ENCODE measurements around the gene SLC9A2. TPM values are rescaled to one million over a fixed set of nuclear protein-coding genes. Genes with fewer than 3 reads are reported as not detected.

The SLC9A2 gene
- total and polyA plus RNA-seq, 7 experiments from 2014 or later = 0.07 TPM; not detected in 6

- Histone ChIP-seq H3K36me3 (ENCODE audit: control insufficient read depth in 2 of 3, insufficient read depth in 3 of 3, low read length in 3 of 3) (peaks cover 0 to 7% (median 0%) of the 10 kb centered on the region in 3 experiments), H3K4me1 (ENCODE audit: control insufficient read depth in 2 of 2, insufficient read depth in 2 of 2, low read length in 2 of 2) (peaks cover 13 to 18% of the 10 kb centered on the region in 2 donors), H3K4me3 (ENCODE audit: low read length) (peak overlapping the region; percentile 92), H3K27me3 (ENCODE audit: control insufficient read depth in 2 of 2, insufficient read depth in 2 of 2, low read length in 2 of 2) (no peaks in the 10 kb centered on the region), H3K9me3 (ENCODE audit: control insufficient read depth in 2 of 3, low read length in 3 of 3) (no peaks in the 10 kb centered on the region), H3K27ac (ENCODE audit: low read depth, low read length) (peak overlapping the region; percentile 65)
- peaks cover 21 to 49% (median 39%) of the 10 kb centered on the region in 7 donors for H3K4me1 Mint-ChIP-seq
- H3K27me3 Mint-ChIP-seq = peaks cover 0 to 4% (median 0%) of the 10 kb centered on the region in 5 donors
- peak overlapping the region; percentile 53 to 95 (median 89) for H3K27ac Mint-ChIP-seq
- peaks cover 2 to 12% (median 5%) of the 10 kb centered on the region in 5 donors for H3K36me3 Mint-ChIP-seq
- ATAC-seq (peak; percentile 93), DNase-seq (peak; percentile 73 to 90 (median 82))
- peaks cover 0 to 1% (median 0%) of the 10 kb centered on the region in 11 donors for H3K9me3 Mint-ChIP-seq
- peak overlapping the region; percentile 91 to 97 (median 96) for H3K4me3 Mint-ChIP-seq
- intact Hi-C loops (cut with micrococcal nuclease) = no loop called here
- POLR2A ChIA-PET = interaction anchor here (0.6 kb wide), 1 partner anchor 64 kb away, joined by 4 read pairs; no protein-coding TSS in a partner anchor
- CTCF ChIA-PET = interaction anchor here (0.9 to 1.3 kb wide), 3 partner anchors 17 to 31 kb away, joined by 3 to 5 read pairs (median 3); no protein-coding TSS in a partner anchor
These were observed 117.4 kb downstream of the SLC9A2 start for GRCh38 chr2:102736410-102737409.

- ChIA-PET CTCF (interaction anchor here (0.9 to 1.1 kb wide), 3 partner anchors 15 to 32 kb away, joined by 3 read pairs; no protein-coding TSS in a partner anchor), POLR2A (no interaction called here)
- peak overlapping the region in 8 of 9 donors; percentile 53 to 95 (median 92) for H3K27ac Mint-ChIP-seq
- intact Hi-C loops (cut with micrococcal nuclease) = no loop called here
- H3K36me3 Mint-ChIP-seq = peaks cover 0 to 13% (median 6%) of the 10 kb centered on the region in 5 donors
- DNase-seq (no peak), ATAC-seq (no peak)
- H3K4me1 Mint-ChIP-seq = peaks cover 21 to 49% (median 39%) of the 10 kb centered on the region in 7 donors
- peak overlapping the region; percentile 65 for H3K27ac ChIP-seq (ENCODE audit: low read depth, low read length)
- H3K4me3 ChIP-seq (ENCODE audit: low read length) = peak overlapping the region; percentile 92
- H3K4me1 ChIP-seq (ENCODE audit: control insufficient read depth in 2 of 2, insufficient read depth in 2 of 2, low read length in 2 of 2) = peaks cover 13 to 18% of the 10 kb centered on the region in 2 donors
- peaks cover 0 to 4% (median 0%) of the 10 kb centered on the region in 3 experiments for H3K36me3 ChIP-seq (ENCODE audit: control insufficient read depth in 2 of 3, insufficient read depth in 3 of 3, low read length in 3 of 3)
- H3K27me3 ChIP-seq (ENCODE audit: control insufficient read depth in 2 of 2, insufficient read depth in 2 of 2, low read length in 2 of 2) = no peaks in the 10 kb centered on the region
- H3K9me3 ChIP-seq (ENCODE audit: control insufficient read depth in 2 of 3, low read length in 3 of 3) = no peaks in the 10 kb centered on the region
- H3K9me3 Mint-ChIP-seq = peaks cover 0 to 4% (median 0%) of the 10 kb centered on the region in 11 donors
- peak overlapping the region; percentile 91 to 97 (median 96) for H3K4me3 Mint-ChIP-seq
- H3K27me3 Mint-ChIP-seq = peaks cover 0 to 4% (median 0%) of the 10 kb centered on the region in 5 donors
These were observed 118.1 kb downstream of the SLC9A2 start for GRCh38 chr2:102737431-102737830.

- no peaks in the 10 kb centered on the region for H3K9me3 ChIP-seq (ENCODE audit: control insufficient read depth in 2 of 3, low read length in 3 of 3)
- Mint-ChIP-seq H3K27me3 (peaks cover 0 to 16% (median 0%) of the 10 kb centered on the region in 5 donors), H3K36me3 (peaks cover 0 to 29% (median 12%) of the 10 kb centered on the region in 5 donors), H3K4me3 (no peak overlapping the region), H3K27ac (no peak overlapping the region), H3K9me3 (peaks cover 0 to 22% (median 4%) of the 10 kb centered on the region in 11 donors), H3K4me1 (peaks cover 0 to 6% (median 0%) of the 10 kb centered on the region in 7 donors)
- no peaks in the 10 kb centered on the region for H3K27me3 ChIP-seq (ENCODE audit: control insufficient read depth in 2 of 2, insufficient read depth in 2 of 2, low read length in 2 of 2)
- H3K27ac ChIP-seq (ENCODE audit: low read depth, low read length) = no peak overlapping the region
- no peak for DNase-seq
- H3K4me1 ChIP-seq (ENCODE audit: control insufficient read depth in 2 of 2, insufficient read depth in 2 of 2, low read length in 2 of 2) = no peaks in the 10 kb centered on the region
- POLR2A ChIA-PET = no interaction called here
- no peak for ATAC-seq
- CTCF ChIA-PET = interaction anchor here (1.5 kb wide), 1 partner anchor 12 kb away, joined by 3 read pairs; no protein-coding TSS in a partner anchor
- no peaks in the 10 kb centered on the region for H3K36me3 ChIP-seq (ENCODE audit: control insufficient read depth in 2 of 3, insufficient read depth in 3 of 3, low read length in 3 of 3)
- intact Hi-C loops (cut with micrococcal nuclease) = no loop called here
- no peak overlapping the region for H3K4me3 ChIP-seq (ENCODE audit: low read length)
These were observed 123.9 kb downstream of the SLC9A2 start for GRCh38 chr2:102743259-102743658.

GRCh38 chr2:102748107-102748506 is 128.8 kb downstream of the SLC9A2 start:
- no peak overlapping the region for H3K27ac ChIP-seq (ENCODE audit: low read depth, low read length)
- no peaks in the 10 kb centered on the region for H3K9me3 ChIP-seq (ENCODE audit: control insufficient read depth in 2 of 3, low read length in 3 of 3)
- intact Hi-C loops (cut with micrococcal nuclease) = no loop called here
- DNase-seq (no peak), ATAC-seq (no peak)
- Mint-ChIP-seq H3K4me3 (no peak overlapping the region), H3K4me1 (peaks cover 0 to 4% (median 0%) of the 10 kb centered on the region in 7 donors), H3K27me3 (peaks cover 0 to 9% (median 0%) of the 10 kb centered on the region in 5 donors), H3K36me3 (peaks cover 0 to 17% (median 6%) of the 10 kb centered on the region in 5 donors), H3K27ac (no peak overlapping the region), H3K9me3 (peaks cover 0 to 19% (median 3%) of the 10 kb centered on the region in 11 donors)
- POLR2A ChIA-PET = interaction anchor here (0.7 kb wide), 1 partner anchor 52 kb away, joined by 3 read pairs; no protein-coding TSS in a partner anchor
- CTCF ChIA-PET = no interaction called here
- no peak overlapping the region for H3K4me3 ChIP-seq (ENCODE audit: low read length)
- H3K36me3 ChIP-seq (ENCODE audit: control insufficient read depth in 2 of 3, insufficient read depth in 3 of 3, low read length in 3 of 3) = no peaks in the 10 kb centered on the region
- no peaks in the 10 kb centered on the region for H3K27me3 ChIP-seq (ENCODE audit: control insufficient read depth in 2 of 2, insufficient read depth in 2 of 2, low read length in 2 of 2)
- H3K4me1 ChIP-seq (ENCODE audit: control insufficient read depth in 2 of 2, insufficient read depth in 2 of 2, low read length in 2 of 2) = no peaks in the 10 kb centered on the region

GRCh38 chr2:102749938-102750337 is 130.6 kb downstream of the SLC9A2 start:
- Mint-ChIP-seq H3K4me1 (peaks cover 0 to 4% (median 0%) of the 10 kb centered on the region in 7 donors), H3K36me3 (peaks cover 0 to 11% (median 6%) of the 10 kb centered on the region in 5 donors), H3K27ac (no peak overlapping the region), H3K27me3 (peaks cover 0 to 6% (median 0%) of the 10 kb centered on the region in 5 donors), H3K4me3 (no peak overlapping the region), H3K9me3 (peaks cover 0 to 10% (median 2%) of the 10 kb centered on the region in 11 donors)
- ATAC-seq = no peak
- ChIA-PET POLR2A (no interaction called here), CTCF (no interaction called here)
- Histone ChIP-seq H3K4me3 (ENCODE audit: low read length) (no peak overlapping the region), H3K27ac (ENCODE audit: low read depth, low read length) (no peak overlapping the region), H3K27me3 (ENCODE audit: control insufficient read depth in 2 of 2, insufficient read depth in 2 of 2, low read length in 2 of 2) (no peaks in the 10 kb centered on the region), H3K9me3 (ENCODE audit: control insufficient read depth in 2 of 3, low read length in 3 of 3) (no peaks in the 10 kb centered on the region), H3K4me1 (ENCODE audit: control insufficient read depth in 2 of 2, insufficient read depth in 2 of 2, low read length in 2 of 2) (no peaks in the 10 kb centered on the region), H3K36me3 (ENCODE audit: control insufficient read depth in 2 of 3, insufficient read depth in 3 of 3, low read length in 3 of 3) (no peaks in the 10 kb centered on the region)
- intact Hi-C loops (cut with micrococcal nuclease) = no loop called here
- DNase-seq = no peak

- POLR2A ChIA-PET = interaction anchor here (0.8 kb wide), 1 partner anchor 11 kb away, joined by 3 read pairs; no protein-coding TSS in a partner anchor
- ATAC-seq (peak; percentile 54), DNase-seq (peak in 6 of 9 donors; percentile 11 to 34 (median 26))
- CTCF ChIA-PET = interaction anchor here (0.7 to 2.3 kb wide), 6 partner anchors 9 to 25 kb away, joined by 3 to 8 read pairs (median 5); partner anchors contain the start of gene TMEM182
- no peaks in the 10 kb centered on the region for H3K36me3 ChIP-seq (ENCODE audit: control insufficient read depth in 2 of 3, insufficient read depth in 3 of 3, low read length in 3 of 3)
- Mint-ChIP-seq H3K4me1 (peaks cover 0 to 9% (median 0%) of the 10 kb centered on the region in 7 donors), H3K4me3 (no peak overlapping the region), H3K27me3 (no peaks in the 10 kb centered on the region), H3K27ac (no peak overlapping the region), H3K9me3 (no peaks in the 10 kb centered on the region), H3K36me3 (peaks cover 0 to 15% (median 7%) of the 10 kb centered on the region in 5 donors)
- H3K4me3 ChIP-seq (ENCODE audit: low read length) = no peak overlapping the region
- H3K27me3 ChIP-seq (ENCODE audit: control insufficient read depth in 2 of 2, insufficient read depth in 2 of 2, low read length in 2 of 2) = no peaks in the 10 kb centered on the region
- intact Hi-C loops (cut with micrococcal nuclease) = loop anchor here (1.0 kb wide), 2 partner anchors 53 to 119 kb away; no protein-coding TSS in a partner anchor
- no peak overlapping the region for H3K27ac ChIP-seq (ENCODE audit: low read depth, low read length)
- H3K4me1 ChIP-seq (ENCODE audit: control insufficient read depth in 2 of 2, insufficient read depth in 2 of 2, low read length in 2 of 2) = no peaks in the 10 kb centered on the region
- H3K9me3 ChIP-seq (ENCODE audit: control insufficient read depth in 2 of 3, low read length in 3 of 3) = no peaks in the 10 kb centered on the region
These were observed 134.3 kb downstream of the SLC9A2 start for GRCh38 chr2:102753563-102754159.
